Adrenal gland (tissue), 5 donors: ENCODE measurements around the gene SPARC.

Experiments
- CTCF ChIP-seq, 6 experiments: fragments of 450-650 bp in 4 of 6; fragments of 200-600 bp in 2 of 6; sonication (generic) in 1 of 6; IDR thresholded peaks; 1 replicate in 5 of 6; 2 replicates in 1 of 6; pipeline versions ENCODE4 v1.5.1 to v1.8.0; 2016 to 2021; ENCODE audit warnings: antibody characterized with exemption in 6 of 6, mild to moderate bottlenecking in 2 of 6, moderate library complexity in 1 of 6
- POLR2A ChIP-seq, 2 donors: fragments of 450-650 bp; IDR thresholded peaks; one replicate each; pipeline ENCODE4 v1.6.1; 2017; ENCODE audit warnings: antibody characterized with exemption in 2 of 2, mild to moderate bottlenecking in 2 of 2, moderate library complexity in 1 of 2
- donor health status: DM: no; HTN: no; CAD: no.

- TF ChIP-seq POLR2A (IDR thresholded peaks at IDR 0.05) (no peak), CTCF (IDR thresholded peaks at IDR 0.05) (no peak)
Observed at GRCh38 chr5:151733358-151734063, 46.8 kb upstream of the SPARC start.
